Osteocyte (in vitro differentiated cells): ENCODE measurements around the gene ACRBP. TPM values are rescaled to one million over a fixed set of nuclear protein-coding genes. Genes with fewer than 3 reads are reported as not detected.

Experiments used
- DNase-seq: peaks from one replicate; pipeline ENCODE4 v3.0.0; 2021; ENCODE audit warnings: mixed read lengths; ENCODE audit not compliant: unreplicated experiment; ENCODE audit errors: extremely low spot score
- H3K27ac Mint-ChIP-seq: one replicate; pipeline ENCODE4 v1.8.0; 2021; ENCODE audit warnings: mild to moderate bottlenecking, mixed read lengths; ENCODE audit not compliant: unreplicated experiment
- H3K27me3 Mint-ChIP-seq: one replicate; pipeline ENCODE4 v1.8.0; 2021; ENCODE audit warnings: mixed read lengths; ENCODE audit not compliant: unreplicated experiment
- H3K36me3 Mint-ChIP-seq: one replicate; pipeline ENCODE4 v1.8.0; 2021; ENCODE audit warnings: mixed read lengths; ENCODE audit not compliant: unreplicated experiment
- H3K4me1 Mint-ChIP-seq: one replicate; pipeline ENCODE4 v1.8.0; 2021; ENCODE audit warnings: mixed read lengths; ENCODE audit not compliant: unreplicated experiment
- H3K4me3 Mint-ChIP-seq: one replicate; pipeline ENCODE4 v1.8.0; 2021; ENCODE audit warnings: mild to moderate bottlenecking, moderate library complexity, mixed read lengths; ENCODE audit not compliant: unreplicated experiment
- H3K9me3 Mint-ChIP-seq: one replicate; pipeline ENCODE4 v1.8.0; 2021; ENCODE audit warnings: mixed read lengths; ENCODE audit not compliant: unreplicated experiment
- CTCF ChIP-seq: fragments of 200-600 bp; sonication (generic); IDR thresholded peaks from 2 replicates; pipeline ENCODE4 v1.5.0; 2021; ENCODE audit warnings: antibody characterized with exemption, mild to moderate bottlenecking, moderate library complexity
- total RNA-seq: library from RNA; stranded (reverse); gene quantifications from 2 replicates; pipeline ENCODE4 v1.2.1, GENCODE V29; 2021

Gene ACRBP
- total RNA-seq, 1 donor from 2014 or later: 1.0 TPM

DNA sequence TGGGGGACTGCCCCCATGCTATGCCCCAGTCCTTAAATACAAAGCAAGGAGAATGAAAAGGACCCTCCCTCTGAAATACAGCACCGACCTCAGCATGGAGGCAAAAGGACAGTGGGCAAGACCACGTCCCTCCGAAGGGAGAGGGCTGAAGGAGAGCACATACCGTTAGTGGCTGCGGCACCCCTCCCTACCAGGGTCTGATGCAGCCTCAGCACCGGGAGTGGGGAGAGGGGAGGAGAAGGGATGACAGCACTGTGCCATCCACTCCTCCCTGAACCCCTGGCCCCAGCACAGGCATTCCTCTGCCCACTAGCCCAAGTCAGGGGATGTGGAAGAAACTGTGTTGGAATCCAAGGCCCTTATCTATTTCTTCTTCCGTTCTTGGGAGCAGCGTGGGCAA is 3.6 kb upstream of the ACRBP start:
- peaks cover 42% of the 10 kb centered on the region for H3K36me3 Mint-ChIP-seq
- no peaks in the 10 kb centered on the region for H3K9me3 Mint-ChIP-seq
- no peak overlapping the region for H3K27ac Mint-ChIP-seq
- peaks cover 2% of the 10 kb centered on the region for H3K4me1 Mint-ChIP-seq
- no peak for DNase-seq
- no peak overlapping the region for H3K4me3 Mint-ChIP-seq
- TF ChIP-seq CTCF: no peak
- H3K27me3 Mint-ChIP-seq: no peaks in the 10 kb centered on the region

GRCh38 chr12:6646276-6647082 is 753 bp downstream of the ACRBP start:
- Mint-ChIP-seq H3K36me3 (peaks cover 26% of the 10 kb centered on the region), H3K27me3 (peaks cover 11% of the 10 kb centered on the region), H3K9me3 (no peaks in the 10 kb centered on the region)

DNA sequence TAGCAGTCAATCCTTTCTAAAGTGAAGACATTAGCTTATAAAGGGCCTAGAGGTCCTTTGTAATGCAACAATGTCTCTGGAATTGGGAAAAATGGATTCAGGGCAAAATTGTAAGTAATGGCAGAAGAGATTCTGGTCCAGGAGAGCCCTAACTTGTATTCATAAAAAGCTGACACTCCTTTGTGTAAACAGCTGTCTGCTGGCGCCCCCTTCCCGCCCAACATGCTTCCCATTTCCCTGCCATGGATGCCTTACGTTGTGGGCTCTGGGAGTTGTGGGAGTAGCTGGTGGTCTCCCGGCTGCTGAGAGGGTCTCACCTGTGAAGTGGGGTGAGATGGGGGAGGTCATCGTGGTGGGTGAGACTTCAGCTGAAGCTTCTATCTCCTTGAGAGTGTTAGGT is 2.3 kb downstream of the ACRBP start:
- Mint-ChIP-seq H3K4me3 (no peak overlapping the region), H3K27ac (no peak overlapping the region)

More at GRCh38 chr12:6646276-6647082, 753 bp downstream of the ACRBP start:
- no peak overlapping the region for H3K4me3 Mint-ChIP-seq
- peaks cover 2% of the 10 kb centered on the region for H3K4me1 Mint-ChIP-seq
- DNase-seq: no peak
- TF ChIP-seq CTCF: no peak
- no peak overlapping the region for H3K27ac Mint-ChIP-seq

GRCh38 chr12:6644257-6644596 is 3.0 kb downstream of the ACRBP start:
- Mint-ChIP-seq H3K36me3 (peaks cover 18% of the 10 kb centered on the region), H3K9me3 (no peaks in the 10 kb centered on the region), H3K4me3 (no peak overlapping the region), H3K27me3 (peaks cover 11% of the 10 kb centered on the region), H3K27ac (no peak overlapping the region), H3K4me1 (peaks cover 2% of the 10 kb centered on the region)
- no peak for TF ChIP-seq CTCF
- DNase-seq: no peak

More for the DNA sequence above, 2.3 kb downstream of the ACRBP start:
- no peaks in the 10 kb centered on the region for H3K9me3 Mint-ChIP-seq
- peaks cover 11% of the 10 kb centered on the region for H3K27me3 Mint-ChIP-seq
- no peak for DNase-seq
- peaks cover 2% of the 10 kb centered on the region for H3K4me1 Mint-ChIP-seq
- peaks cover 18% of the 10 kb centered on the region for H3K36me3 Mint-ChIP-seq
- peak; percentile 56 for TF ChIP-seq CTCF

- no peak overlapping the region for H3K4me3 Mint-ChIP-seq
- no peak for TF ChIP-seq CTCF
- H3K27ac Mint-ChIP-seq: no peak overlapping the region
- no peak for DNase-seq
- H3K4me1 Mint-ChIP-seq: peaks cover 2% of the 10 kb centered on the region
- no peaks in the 10 kb centered on the region for H3K9me3 Mint-ChIP-seq
- H3K27me3 Mint-ChIP-seq: peaks cover 11% of the 10 kb centered on the region
- H3K36me3 Mint-ChIP-seq: peaks cover 18% of the 10 kb centered on the region
Observed at GRCh38 chr12:6643569-6644256, 3.5 kb downstream of the ACRBP start.
